Prostate gland (tissue), 2 donors: ENCODE results near the gene ERG28. TPM values are rescaled to one million over a fixed set of nuclear protein-coding genes. Genes with fewer than 3 reads are reported as not detected.

Experiments
- DNase-seq: peaks from one replicate; pipeline ENCODE4 v3.0.0-alpha.2; 2019; ENCODE audit warnings: low spot score
- H3K27ac ChIP-seq, 2 donors: fragments of 200-600 bp; sonication (generic); 2 replicates each; pipeline ENCODE4 v1.5.1; 2017 to 2019
- H3K27me3 ChIP-seq: fragments of 200-600 bp; sonication (generic); replicated peaks from 2 replicates; pipeline ENCODE4 v1.5.1; 2019; ENCODE audit not compliant: insufficient read depth
- H3K36me3 ChIP-seq, 2 donors: fragments of 200-600 bp; sonication (generic); 1 replicate in 1 of 2; 2 replicates in 1 of 2; pipeline versions ENCODE4 v1.5.1 to v1.8.1; 2017 to 2019
- H3K4me1 ChIP-seq: fragments of 200-600 bp; sonication (generic); replicated peaks from 2 replicates; pipeline ENCODE4 v1.5.1; 2019
- H3K4me3 ChIP-seq, 2 donors: fragments of 200-600 bp; sonication (generic); 2 replicates each; pipeline ENCODE4 v1.5.1; 2017 to 2019
- H3K9me3 ChIP-seq: fragments of 200-600 bp; sonication (generic); 2 replicates; pipeline ENCODE4 v1.5.1; 2017
- POLR2A ChIP-seq: fragments of 450-650 bp; IDR thresholded peaks from one replicate; pipeline ENCODE4 v1.6.1; 2016; ENCODE audit warnings: antibody characterized with exemption, mild to moderate bottlenecking
- POLR2AphosphoS5 ChIP-seq: sonication (generic); formaldehyde crosslinking; IDR thresholded peaks from one replicate; pipeline ENCODE4 v1.6.1; 2017; ENCODE audit warnings: antibody characterized with exemption
- WGBS: methylation state at CpG from one replicate; pipeline ENCODE4 v1.1.5; 2018; 5-methylcytosine and 5-hydroxymethylcytosine counted together
- intact Hi-C: fragments of 100-400 bp; cut with DNase I; formaldehyde crosslinking; loops from one replicate; pipeline ENCODE4 v1.14.2; 2022
- total RNA-seq, 2 donors: library from RNA; depleted of rRNA; stranded (reverse); fragments of >200 nt; gene quantifications; one replicate each; pipeline ENCODE4 v1.1.0, GENCODE V29; 2016
- TF ChIP-seq, protein P1 (sequence below), 4 experiments: fragments of 200-600 bp in 2 of 4; fragments of 450-650 bp in 2 of 4; sonication (generic) in 2 of 4; IDR thresholded peaks; 1 replicate in 3 of 4; 2 replicates in 1 of 4; pipeline ENCODE4 v1.5.1; 2016 to 2019; ENCODE audit warnings: antibody characterized with exemption in 4 of 4, mild to moderate bottlenecking in 2 of 4, moderate library complexity in 2 of 4

The ERG28 gene
- total RNA-seq, 2 donors from 2014 or later: 16.7 to 54.6 TPM

DNA sequence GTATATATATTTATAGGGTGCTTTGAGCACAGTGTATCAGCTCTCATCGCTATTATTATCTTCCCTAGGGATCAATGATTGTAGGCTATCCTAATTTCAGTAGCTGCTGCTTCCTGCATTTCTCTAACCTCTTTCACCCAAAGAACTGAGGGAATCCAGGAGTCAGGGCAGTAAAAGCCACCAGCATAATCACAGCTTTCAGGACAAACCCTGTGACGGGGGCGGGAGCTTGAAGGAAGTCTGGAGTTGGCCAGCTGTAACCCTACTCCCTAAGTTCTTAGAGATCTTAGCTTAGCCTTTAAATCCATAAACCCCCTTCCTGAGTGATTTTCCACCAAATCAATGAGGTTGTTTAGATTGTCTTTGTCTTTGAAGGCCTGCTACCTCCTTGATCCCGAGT is 48.5 kb downstream of the ERG28 start:
- H3K9me3 ChIP-seq: no peaks in the 10 kb centered on the region
- H3K27me3 ChIP-seq: no peaks in the 10 kb centered on the region
- no peaks in the 10 kb centered on the region for H3K4me1 ChIP-seq
- DNase-seq: no peak
- 73% methylated on average over 4 of the region's 4 CpGs for WGBS
- no peak overlapping the region for H3K27ac ChIP-seq
- intact Hi-C loops: no loop called here
- TF ChIP-seq POLR2A (no peak), POLR2AphosphoS5 (no peak)
- TF ChIP-seq, protein P1, sequence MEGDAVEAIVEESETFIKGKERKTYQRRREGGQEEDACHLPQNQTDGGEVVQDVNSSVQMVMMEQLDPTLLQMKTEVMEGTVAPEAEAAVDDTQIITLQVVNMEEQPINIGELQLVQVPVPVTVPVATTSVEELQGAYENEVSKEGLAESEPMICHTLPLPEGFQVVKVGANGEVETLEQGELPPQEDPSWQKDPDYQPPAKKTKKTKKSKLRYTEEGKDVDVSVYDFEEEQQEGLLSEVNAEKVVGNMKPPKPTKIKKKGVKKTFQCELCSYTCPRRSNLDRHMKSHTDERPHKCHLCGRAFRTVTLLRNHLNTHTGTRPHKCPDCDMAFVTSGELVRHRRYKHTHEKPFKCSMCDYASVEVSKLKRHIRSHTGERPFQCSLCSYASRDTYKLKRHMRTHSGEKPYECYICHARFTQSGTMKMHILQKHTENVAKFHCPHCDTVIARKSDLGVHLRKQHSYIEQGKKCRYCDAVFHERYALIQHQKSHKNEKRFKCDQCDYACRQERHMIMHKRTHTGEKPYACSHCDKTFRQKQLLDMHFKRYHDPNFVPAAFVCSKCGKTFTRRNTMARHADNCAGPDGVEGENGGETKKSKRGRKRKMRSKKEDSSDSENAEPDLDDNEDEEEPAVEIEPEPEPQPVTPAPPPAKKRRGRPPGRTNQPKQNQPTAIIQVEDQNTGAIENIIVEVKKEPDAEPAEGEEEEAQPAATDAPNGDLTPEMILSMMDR (IDR thresholded peaks at IDR 0.05): no peak
- H3K4me3 ChIP-seq: no peak overlapping the region
- no peaks in the 10 kb centered on the region for H3K36me3 ChIP-seq

DNA sequence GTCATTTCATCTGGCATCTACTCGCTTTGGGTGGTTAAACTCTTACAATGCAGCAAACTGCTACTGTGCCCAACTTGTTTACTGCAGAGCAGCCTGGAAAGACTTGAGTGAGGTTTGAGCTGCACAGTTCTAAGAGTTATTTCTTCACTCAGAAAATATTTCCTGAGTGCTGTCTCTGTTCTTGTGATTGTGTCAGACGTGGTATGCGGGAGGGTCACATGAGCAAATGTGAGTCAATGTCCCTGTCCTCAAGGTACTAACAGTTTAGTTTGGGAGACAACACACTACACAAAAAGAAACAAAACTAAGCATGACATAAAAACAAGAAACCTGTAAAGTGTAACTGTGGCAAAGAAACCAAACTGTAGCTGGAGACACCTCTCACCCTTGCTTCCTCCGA is 49.8 kb downstream of the ERG28 start:
- H3K36me3 ChIP-seq: no peaks in the 10 kb centered on the region
- H3K9me3 ChIP-seq: no peaks in the 10 kb centered on the region
- WGBS: 81% methylated on average over 4 of the region's 4 CpGs
- DNase-seq: no peak
- peaks cover 3% of the 10 kb centered on the region for H3K4me1 ChIP-seq
- TF ChIP-seq, protein P1 (IDR thresholded peaks at IDR 0.05): no peak
- TF ChIP-seq POLR2A: no peak
- H3K4me3 ChIP-seq: no peak overlapping the region
- intact Hi-C loops: no loop called here
- H3K27me3 ChIP-seq: no peaks in the 10 kb centered on the region
- peak overlapping the region; percentile 21 to 46 for H3K27ac ChIP-seq

GRCh38 chr14:75609606-75610475 is 50.8 kb downstream of the ERG28 start:
- Histone ChIP-seq H3K27ac (peak overlapping the region; percentile 21 to 46), H3K4me1 (peaks cover 5% of the 10 kb centered on the region), H3K36me3 (no peaks in the 10 kb centered on the region), H3K9me3 (no peaks in the 10 kb centered on the region), H3K4me3 (no peak overlapping the region), H3K27me3 (no peaks in the 10 kb centered on the region)
- WGBS: 56% methylated on average over 9 of the region's 9 CpGs
- intact Hi-C loops: no loop called here
- no peak for DNase-seq
- TF ChIP-seq POLR2A (no peak), POLR2AphosphoS5 (peak; percentile 27)
- TF ChIP-seq, protein P1 (IDR thresholded peaks at IDR 0.05): no peak

DNA sequence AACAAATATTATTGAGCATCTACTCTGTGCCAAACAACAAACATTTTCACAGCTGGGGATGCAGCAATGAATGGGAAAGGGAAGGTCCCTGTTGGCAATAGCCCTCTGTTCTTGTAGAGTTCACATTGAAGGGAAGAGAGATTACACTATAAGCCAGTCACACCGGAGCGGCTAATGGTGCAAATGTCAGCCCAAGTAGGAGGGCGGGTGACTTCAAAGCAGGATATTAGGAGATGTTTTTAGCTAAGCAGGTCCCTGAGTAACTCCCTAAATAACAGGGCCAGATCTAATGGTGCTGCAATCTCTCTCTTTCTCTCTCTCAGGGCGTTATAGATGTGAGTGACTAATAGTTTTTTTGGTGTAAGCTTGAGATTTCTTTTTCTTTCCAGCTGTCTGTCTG is 51.6 kb downstream of the ERG28 start:
- no peak for DNase-seq
- H3K4me3 ChIP-seq: no peak overlapping the region
- H3K9me3 ChIP-seq: no peaks in the 10 kb centered on the region
- TF ChIP-seq, protein P1 (IDR thresholded peaks at IDR 0.05): no peak
- TF ChIP-seq POLR2AphosphoS5: no peak
- TF ChIP-seq POLR2A: no peak
- no peaks in the 10 kb centered on the region for H3K36me3 ChIP-seq
- H3K4me1 ChIP-seq: peaks cover 5% of the 10 kb centered on the region
- intact Hi-C loops: no loop called here
- WGBS: 69% methylated on average over 4 of the region's 4 CpGs
- no peaks in the 10 kb centered on the region for H3K27me3 ChIP-seq
- H3K27ac ChIP-seq: no peak overlapping the region
